B cell (primary cell): Measurements from ENCODE around the gene SH3GL1.

Experiments used
- CTCF ChIP-seq: fragments of 200-600 bp; IDR thresholded peaks from one replicate; pipeline ENCODE4 v1.8.0; 2022; ENCODE audit warnings: antibody characterized with exemption, mild to moderate bottlenecking
- EZH2 ChIP-seq: IDR thresholded peaks from 2 replicates; pipeline ENCODE4 v1.6.1; 2012; ENCODE audit warnings: borderline replicate concordance, low read depth, mild to moderate bottlenecking, moderate library complexity, low read length; ENCODE audit not compliant: insufficient read depth, poor library complexity, severe bottlenecking

GRCh38 chr19:4319067-4319718 lies 81.2 kb downstream of the SH3GL1 start:
- TF ChIP-seq CTCF (no peak), EZH2 (no peak)
